RWPE2 (cell line): ENCODE data around the gene KIF26A.

Experiments
- ATAC-seq: fragments of 200-7000 bp; cut with Tn5 transposase; 3 replicates; pipeline ENCODE4 v1.9.1; 2021; ENCODE audit warnings: low read depth
- DNase-seq: peaks from one replicate; pipeline ENCODE4 v3.0.0-alpha.2; 2020; ENCODE audit warnings: low spot score
- H3K27ac ChIP-seq: fragments of 450-650 bp; 2 replicates; pipeline ENCODE4 v1.5.1; 2017; ENCODE audit warnings: mild to moderate bottlenecking; ENCODE audit not compliant: poor library complexity, severe bottlenecking
- H3K27me3 ChIP-seq: fragments of 250-450 bp; sonication (Bioruptor Pico); 2 replicates; pipeline ENCODE4 v1.5.1; 2021; ENCODE audit warnings: mild to moderate bottlenecking, moderate library complexity; ENCODE audit not compliant: insufficient read depth, poor library complexity, severe bottlenecking
- H3K36me3 ChIP-seq: fragments of 250-450 bp; sonication (Bioruptor Pico); 2 replicates; pipeline ENCODE4 v1.5.1; 2020; ENCODE audit warnings: low read depth, mild to moderate bottlenecking, moderate library complexity
- H3K4me1 ChIP-seq: fragments of 250-450 bp; sonication (Bioruptor Pico); 2 replicates; pipeline ENCODE4 v1.5.1; 2021; ENCODE audit warnings: mild to moderate bottlenecking, moderate library complexity; ENCODE audit not compliant: insufficient read depth, poor library complexity, severe bottlenecking
- H3K4me3 ChIP-seq: fragments of 250-450 bp; sonication (Bioruptor Pico); 2 replicates; pipeline ENCODE4 v1.5.1; 2021; ENCODE audit warnings: mild to moderate bottlenecking, moderate library complexity; ENCODE audit not compliant: severe bottlenecking
- H3K9me3 ChIP-seq: fragments of 250-450 bp; sonication (Bioruptor Pico); 2 replicates; pipeline ENCODE4 v1.5.1; 2021; ENCODE audit warnings: mild to moderate bottlenecking, moderate library complexity; ENCODE audit not compliant: severe bottlenecking
- TF ChIP-seq, protein P1 (sequence below): fragments of 450-650 bp; IDR thresholded peaks from one replicate; pipeline ENCODE4 v1.5.1; 2017; ENCODE audit warnings: mild to moderate bottlenecking, moderate library complexity; ENCODE audit not compliant: poor library complexity, severe bottlenecking

Gene KIF26A

DNA sequence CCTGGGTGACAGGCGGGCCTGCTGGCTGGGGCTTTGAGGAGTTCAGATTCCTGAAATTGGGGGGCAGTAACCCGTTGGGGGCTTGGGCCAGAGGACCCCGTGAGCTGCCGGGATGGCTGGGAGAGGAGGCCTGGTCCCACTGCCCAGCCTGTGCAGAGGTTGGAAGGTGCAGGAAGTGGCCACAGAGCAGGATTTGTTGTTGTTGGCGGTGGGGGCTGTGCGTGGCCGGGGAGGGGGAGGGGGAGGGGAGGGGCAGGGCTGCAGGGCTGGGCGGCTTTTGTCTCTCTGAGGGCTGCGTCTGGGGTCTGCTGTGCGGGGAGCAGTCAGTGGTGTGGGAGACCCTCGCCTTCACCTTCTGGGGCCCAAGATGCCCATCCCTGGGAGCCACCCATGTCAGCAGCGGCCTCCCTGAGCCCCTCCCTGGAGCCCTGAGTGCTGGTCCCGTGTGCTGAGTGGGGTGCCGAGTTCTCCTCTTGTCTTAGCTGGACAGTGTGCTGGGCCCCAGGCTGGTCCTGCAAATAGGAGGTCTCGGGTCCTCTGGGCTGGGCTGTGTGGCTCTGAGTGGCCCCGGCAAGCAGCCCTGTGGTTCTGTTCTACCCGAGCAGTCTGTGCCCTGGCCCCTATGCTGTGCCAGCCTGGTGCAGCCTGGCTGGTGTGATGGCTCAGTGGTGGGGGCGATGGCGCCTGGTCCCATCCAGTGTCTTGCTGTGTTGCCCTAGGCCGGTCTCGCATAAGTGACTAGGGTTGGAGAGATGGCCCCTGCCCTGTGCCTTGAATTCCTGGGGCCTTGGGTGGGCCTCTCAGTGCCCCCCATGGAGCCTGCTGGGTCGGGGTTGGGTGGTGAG lies 10.3 kb downstream of the KIF26A start:
- Histone ChIP-seq H3K9me3 (no peaks in the 10 kb centered on the region), H3K27me3 (peaks cover 10% of the 10 kb centered on the region), H3K4me3 (no peak overlapping the region), H3K27ac (no peak overlapping the region), H3K4me1 (no peaks in the 10 kb centered on the region), H3K36me3 (no peaks in the 10 kb centered on the region)
- TF ChIP-seq, protein P1, sequence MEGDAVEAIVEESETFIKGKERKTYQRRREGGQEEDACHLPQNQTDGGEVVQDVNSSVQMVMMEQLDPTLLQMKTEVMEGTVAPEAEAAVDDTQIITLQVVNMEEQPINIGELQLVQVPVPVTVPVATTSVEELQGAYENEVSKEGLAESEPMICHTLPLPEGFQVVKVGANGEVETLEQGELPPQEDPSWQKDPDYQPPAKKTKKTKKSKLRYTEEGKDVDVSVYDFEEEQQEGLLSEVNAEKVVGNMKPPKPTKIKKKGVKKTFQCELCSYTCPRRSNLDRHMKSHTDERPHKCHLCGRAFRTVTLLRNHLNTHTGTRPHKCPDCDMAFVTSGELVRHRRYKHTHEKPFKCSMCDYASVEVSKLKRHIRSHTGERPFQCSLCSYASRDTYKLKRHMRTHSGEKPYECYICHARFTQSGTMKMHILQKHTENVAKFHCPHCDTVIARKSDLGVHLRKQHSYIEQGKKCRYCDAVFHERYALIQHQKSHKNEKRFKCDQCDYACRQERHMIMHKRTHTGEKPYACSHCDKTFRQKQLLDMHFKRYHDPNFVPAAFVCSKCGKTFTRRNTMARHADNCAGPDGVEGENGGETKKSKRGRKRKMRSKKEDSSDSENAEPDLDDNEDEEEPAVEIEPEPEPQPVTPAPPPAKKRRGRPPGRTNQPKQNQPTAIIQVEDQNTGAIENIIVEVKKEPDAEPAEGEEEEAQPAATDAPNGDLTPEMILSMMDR, result no peak
- ATAC-seq, result no peak
- DNase-seq, result no peak

- Histone ChIP-seq H3K27me3 (peaks cover 6% of the 10 kb centered on the region), H3K4me3 (no peak overlapping the region), H3K36me3 (no peaks in the 10 kb centered on the region), H3K4me1 (no peaks in the 10 kb centered on the region), H3K9me3 (no peaks in the 10 kb centered on the region), H3K27ac (no peak overlapping the region)
- no peak for ATAC-seq
- DNase-seq, result no peak
- TF ChIP-seq, protein P1, result no peak
Observed at GRCh38 chr14:104149278-104149595, 10.8 kb downstream of the KIF26A start.

DNA sequence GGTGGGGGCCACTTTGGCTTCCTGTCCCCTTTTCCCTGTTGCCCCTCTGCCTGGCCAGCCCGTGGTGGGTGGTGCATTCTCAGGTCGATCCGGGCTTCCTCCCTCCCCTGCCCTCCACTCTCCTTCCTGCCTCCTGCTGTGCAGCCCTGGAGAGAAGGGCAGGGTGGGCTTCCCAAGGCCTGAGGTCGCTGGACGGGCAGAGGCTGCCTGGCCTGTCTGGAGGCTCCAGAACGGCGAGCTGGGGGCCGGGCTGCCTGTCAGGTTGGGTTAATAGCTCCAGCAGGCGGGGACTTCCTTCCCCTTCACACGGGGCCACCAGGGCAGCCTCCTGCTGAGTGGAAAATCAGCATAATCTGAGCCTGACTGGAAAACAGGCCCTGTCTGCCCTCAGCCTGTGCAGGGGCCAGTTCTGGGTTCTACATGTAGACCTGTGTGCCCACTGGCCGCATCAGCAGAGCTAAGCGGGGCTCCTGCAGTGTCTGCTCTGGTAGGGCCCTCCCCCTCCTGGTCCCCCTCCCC lies 11.3 kb downstream of the KIF26A start:
- TF ChIP-seq, protein P1, result no peak
- no peaks in the 10 kb centered on the region for H3K9me3 ChIP-seq
- no peak overlapping the region for H3K4me3 ChIP-seq
- no peaks in the 10 kb centered on the region for H3K4me1 ChIP-seq
- H3K36me3 ChIP-seq, result no peaks in the 10 kb centered on the region
- ATAC-seq, result no peak
- no peak for DNase-seq
- peaks cover 2% of the 10 kb centered on the region for H3K27me3 ChIP-seq
- no peak overlapping the region for H3K27ac ChIP-seq

- H3K27me3 ChIP-seq, result no peaks in the 10 kb centered on the region
- no peak overlapping the region for H3K27ac ChIP-seq
- no peaks in the 10 kb centered on the region for H3K9me3 ChIP-seq
- H3K36me3 ChIP-seq, result no peaks in the 10 kb centered on the region
- no peaks in the 10 kb centered on the region for H3K4me1 ChIP-seq
- ATAC-seq, result no peak
- TF ChIP-seq, protein P1, result no peak
- DNase-seq, result no peak
- no peak overlapping the region for H3K4me3 ChIP-seq
Observed at GRCh38 chr14:104150136-104151025, 12.0 kb downstream of the KIF26A start.
